Mesendoderm (in vitro differentiated cells): ENCODE data around the gene FGD5.

Source experiments
- DNase-seq: peaks from one replicate; pipeline ENCODE4 v3.0.0; 2013
- H2AK5ac ChIP-seq: 2 replicates; pipeline ENCODE4 v1.6.1; 2013; ENCODE audit warnings: low read length, inconsistent platforms
- H2BK120ac ChIP-seq: 2 replicates; pipeline ENCODE4 v1.6.1; 2013; ENCODE audit warnings: low read depth, mild to moderate bottlenecking, low read length, moderate library complexity, mixed read lengths
- H2BK15ac ChIP-seq: replicated peaks from 2 replicates; pipeline ENCODE4 v1.6.1; 2013; ENCODE audit warnings: low read depth, mild to moderate bottlenecking, moderate library complexity
- H2BK5ac ChIP-seq: 2 replicates; pipeline ENCODE4 v1.6.1; 2013; ENCODE audit warnings: low read length, inconsistent platforms
- H3K18ac ChIP-seq: 2 replicates; pipeline ENCODE4 v1.6.1; 2013; ENCODE audit warnings: mild to moderate bottlenecking, low read length, mixed read lengths
- H3K23ac ChIP-seq: one replicate; pipeline ENCODE4 v1.6.1; 2013; ENCODE audit warnings: low read length
- H3K27ac ChIP-seq: 2 replicates; pipeline ENCODE4 v1.5.1; 2013; ENCODE audit warnings: low read depth, mild to moderate bottlenecking, inconsistent platforms, low read length, moderate library complexity
- H3K27me3 ChIP-seq: 2 replicates; pipeline ENCODE4 v1.6.1; 2013; ENCODE audit warnings: low read length, control low read depth, mild to moderate bottlenecking, inconsistent platforms; ENCODE audit not compliant: insufficient read depth, poor library complexity
- H3K36me3 ChIP-seq: 2 replicates; pipeline ENCODE4 v1.6.1; 2013; ENCODE audit warnings: low read length, inconsistent platforms; ENCODE audit not compliant: control insufficient read depth, insufficient read depth
- H3K4ac ChIP-seq: one replicate; pipeline ENCODE4 v1.6.1; 2013; ENCODE audit warnings: low read depth, mild to moderate bottlenecking, low read length, moderate library complexity
- H3K4me1 ChIP-seq: 2 replicates; pipeline ENCODE4 v1.6.1; 2013; ENCODE audit warnings: low read depth, low read length, inconsistent platforms; ENCODE audit not compliant: control insufficient read depth
- H3K4me2 ChIP-seq: 2 replicates; pipeline ENCODE4 v1.6.1; 2013; ENCODE audit warnings: low read length
- H3K4me3 ChIP-seq: 2 replicates; pipeline ENCODE4 v1.5.1; 2013; ENCODE audit warnings: mild to moderate bottlenecking, low read length
- H3K56ac ChIP-seq: one replicate; pipeline ENCODE4 v1.6.1; 2013; ENCODE audit warnings: low read length
- H3K79me1 ChIP-seq: 2 replicates; pipeline ENCODE4 v1.6.1; 2013; ENCODE audit warnings: low read length, inconsistent platforms
- H3K79me2 ChIP-seq: 2 replicates; pipeline ENCODE4 v1.6.1; 2013; ENCODE audit warnings: mild to moderate bottlenecking, low read length; ENCODE audit not compliant: control insufficient read depth, insufficient read depth
- H3K9ac ChIP-seq: 2 replicates; pipeline ENCODE4 v1.6.1; 2013; ENCODE audit warnings: low read length, inconsistent platforms
- H4K5ac ChIP-seq: one replicate; pipeline ENCODE4 v1.6.1; 2013; ENCODE audit warnings: low read length
- H4K8ac ChIP-seq: one replicate; pipeline ENCODE4 v1.6.1; 2013; ENCODE audit warnings: low read depth, mild to moderate bottlenecking, control low read depth, low read length, moderate library complexity
- WGBS: extraction: QIAGEN DNeasy Blood & Tissue Kit; methylation state at CpG from one replicate; pipeline ENCODE4 v1.1.7; 2013; ENCODE audit warnings: low lambda C conversion rate, missing lambda C conversion rate; ENCODE audit not compliant: insufficient coverage; ENCODE audit errors: extremely low coverage; 5-methylcytosine and 5-hydroxymethylcytosine counted together

FGD5 gene

GRCh38 chr3:14780927-14781507 is 37.7 kb upstream of the FGD5 start:
- no peaks in the 10 kb centered on the region for H3K4me1 ChIP-seq
- H3K23ac ChIP-seq: no peak overlapping the region
- WGBS: no CpG with 5 or more reads among the region's 12 CpGs
- H4K8ac ChIP-seq: no peak overlapping the region
- no peak overlapping the region for H2BK15ac ChIP-seq
- no peak overlapping the region for H3K9ac ChIP-seq
- H4K5ac ChIP-seq: no peak overlapping the region
- H2BK120ac ChIP-seq: no peak overlapping the region
- H3K4ac ChIP-seq: no peak overlapping the region
- H2BK5ac ChIP-seq: no peak overlapping the region
- H3K27me3 ChIP-seq: no peaks in the 10 kb centered on the region
- DNase-seq: peak; percentile 88
- no peaks in the 10 kb centered on the region for H3K79me1 ChIP-seq
- no peak overlapping the region for H3K18ac ChIP-seq
- H3K27ac ChIP-seq: no peak overlapping the region
- H3K79me2 ChIP-seq: no peaks in the 10 kb centered on the region
- H3K4me2 ChIP-seq: no peak overlapping the region
- H3K36me3 ChIP-seq: no peaks in the 10 kb centered on the region
- no peak overlapping the region for H3K4me3 ChIP-seq
- H3K56ac ChIP-seq: no peak overlapping the region
- no peak overlapping the region for H2AK5ac ChIP-seq

- Histone ChIP-seq H3K79me2 (no peaks in the 10 kb centered on the region), H3K27ac (no peak overlapping the region), H4K5ac (no peak overlapping the region), H3K4me2 (no peak overlapping the region), H2BK5ac (no peak overlapping the region), H3K4me3 (no peak overlapping the region), H3K4ac (no peak overlapping the region), H2BK15ac (no peak overlapping the region), H3K79me1 (no peaks in the 10 kb centered on the region), H2AK5ac (no peak overlapping the region), H3K18ac (no peak overlapping the region), H3K4me1 (no peaks in the 10 kb centered on the region), H3K9ac (no peak overlapping the region), H3K27me3 (no peaks in the 10 kb centered on the region), H3K23ac (no peak overlapping the region), H3K36me3 (no peaks in the 10 kb centered on the region), H2BK120ac (no peak overlapping the region), H4K8ac (no peak overlapping the region), H3K56ac (no peak overlapping the region)
- DNase-seq: no peak
- WGBS: no CpG with 5 or more reads among the region's 2 CpGs
Observed at GRCh38 chr3:14783480-14784086, 35.2 kb upstream of the FGD5 start.

- Histone ChIP-seq H3K4me3 (no peak overlapping the region), H3K36me3 (no peaks in the 10 kb centered on the region), H3K18ac (no peak overlapping the region), H4K8ac (no peak overlapping the region), H3K23ac (no peak overlapping the region), H3K4me2 (no peak overlapping the region), H3K79me2 (no peaks in the 10 kb centered on the region), H3K9ac (no peak overlapping the region), H2BK5ac (no peak overlapping the region), H3K79me1 (no peaks in the 10 kb centered on the region), H3K4ac (no peak overlapping the region), H4K5ac (no peak overlapping the region), H2BK15ac (no peak overlapping the region), H3K27me3 (no peaks in the 10 kb centered on the region), H2AK5ac (no peak overlapping the region), H2BK120ac (no peak overlapping the region), H3K56ac (no peak overlapping the region), H3K27ac (no peak overlapping the region), H3K4me1 (no peaks in the 10 kb centered on the region)
- no peak for DNase-seq
- no CpG with 5 or more reads among the region's 8 CpGs for WGBS
Observed at GRCh38 chr3:14784087-14784681, 34.6 kb upstream of the FGD5 start.

GRCh38 chr3:14785207-14786155 is 33.3 kb upstream of the FGD5 start:
- no CpG with 5 or more reads among the region's 20 CpGs for WGBS
- no peaks in the 10 kb centered on the region for H3K79me1 ChIP-seq

GRCh38 chr3:14786369-14786768 is 32.4 kb upstream of the FGD5 start:
- Histone ChIP-seq H3K79me1 (no peaks in the 10 kb centered on the region), H3K4me3 (no peak overlapping the region), H3K36me3 (no peaks in the 10 kb centered on the region), H2BK15ac (no peak overlapping the region), H3K27ac (no peak overlapping the region), H3K4me1 (no peaks in the 10 kb centered on the region), H4K8ac (no peak overlapping the region), H4K5ac (no peak overlapping the region), H3K4me2 (no peak overlapping the region), H2BK5ac (no peak overlapping the region), H3K4ac (no peak overlapping the region), H3K9ac (no peak overlapping the region), H3K79me2 (no peaks in the 10 kb centered on the region), H3K56ac (no peak overlapping the region), H2AK5ac (no peak overlapping the region), H2BK120ac (no peak overlapping the region), H3K18ac (no peak overlapping the region), H3K27me3 (no peaks in the 10 kb centered on the region), H3K23ac (no peak overlapping the region)
- no CpG with 5 or more reads among the region's 3 CpGs for WGBS
- DNase-seq: no peak

More at GRCh38 chr3:14785207-14786155, 33.3 kb upstream of the FGD5 start:
- no peaks in the 10 kb centered on the region for H3K4me1 ChIP-seq
- H3K9ac ChIP-seq: no peak overlapping the region
- no peak overlapping the region for H4K8ac ChIP-seq
- H4K5ac ChIP-seq: no peak overlapping the region
- H3K4me2 ChIP-seq: no peak overlapping the region
- no peak overlapping the region for H3K27ac ChIP-seq
- H2BK120ac ChIP-seq: no peak overlapping the region
- H3K56ac ChIP-seq: no peak overlapping the region
- no peak overlapping the region for H3K4ac ChIP-seq
- H3K18ac ChIP-seq: no peak overlapping the region
- no peak overlapping the region for H3K23ac ChIP-seq
- no peak for DNase-seq
- H3K79me2 ChIP-seq: no peaks in the 10 kb centered on the region
- no peaks in the 10 kb centered on the region for H3K36me3 ChIP-seq
- no peak overlapping the region for H2AK5ac ChIP-seq
- H3K4me3 ChIP-seq: no peak overlapping the region
- H3K27me3 ChIP-seq: no peaks in the 10 kb centered on the region
- H2BK15ac ChIP-seq: no peak overlapping the region
- H2BK5ac ChIP-seq: no peak overlapping the region
